Superior temporal gyrus (tissue), 1 donor: Measurements from ENCODE around the gene LRRC27.

Experiments
- DNase-seq: peaks from one replicate; pipeline ENCODE4 v3.0.0-alpha.2; 2016; ENCODE audit errors: extremely low spot score

The LRRC27 gene

DNA sequence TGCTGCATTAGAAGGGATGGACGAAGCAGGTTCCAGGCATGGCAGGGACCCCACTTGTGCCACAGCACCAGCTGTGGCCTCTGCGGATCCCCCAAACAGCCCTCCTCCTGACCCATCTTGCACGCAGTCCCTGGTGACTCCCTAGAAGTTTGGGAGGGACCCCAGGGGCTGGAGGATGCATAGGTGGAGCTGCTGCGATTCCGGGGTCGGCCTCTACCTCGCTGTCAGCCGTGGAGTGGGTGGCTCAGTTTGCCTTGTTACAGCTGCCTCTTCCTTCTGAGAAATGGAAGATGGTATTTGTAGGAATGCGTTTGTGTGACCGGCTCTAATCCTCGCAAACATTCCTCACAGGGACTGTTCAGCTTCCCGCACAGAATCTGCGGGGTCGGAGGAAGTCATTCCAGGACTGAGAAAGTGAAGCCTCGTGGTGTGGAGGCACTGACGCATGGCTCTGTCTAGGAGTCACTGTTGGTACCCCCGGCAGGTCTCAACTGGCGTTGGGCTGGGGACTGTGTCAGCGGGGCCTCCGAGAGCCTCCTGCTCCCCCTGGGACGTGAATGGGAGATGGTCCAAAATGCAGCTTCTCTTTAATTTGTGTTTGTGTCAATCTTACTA is 82.5 kb downstream of the LRRC27 start:
- DNase-seq: no peak

DNA sequence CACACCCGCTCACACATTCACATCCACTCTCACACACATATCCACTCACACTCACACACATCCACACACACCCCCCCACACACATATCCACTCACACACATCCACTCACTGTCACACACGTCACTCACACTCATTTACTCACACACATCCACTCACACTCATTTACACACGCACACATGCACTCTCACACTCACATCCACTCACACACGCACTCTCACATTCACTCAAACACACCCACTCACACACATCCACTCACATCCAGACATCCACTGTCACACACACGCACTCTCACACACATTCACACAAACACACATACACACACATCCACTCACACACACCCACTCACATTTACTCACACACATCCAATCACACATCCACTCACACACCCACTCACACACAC is 83.3 kb downstream of the LRRC27 start:
- no peak for DNase-seq

DNA sequence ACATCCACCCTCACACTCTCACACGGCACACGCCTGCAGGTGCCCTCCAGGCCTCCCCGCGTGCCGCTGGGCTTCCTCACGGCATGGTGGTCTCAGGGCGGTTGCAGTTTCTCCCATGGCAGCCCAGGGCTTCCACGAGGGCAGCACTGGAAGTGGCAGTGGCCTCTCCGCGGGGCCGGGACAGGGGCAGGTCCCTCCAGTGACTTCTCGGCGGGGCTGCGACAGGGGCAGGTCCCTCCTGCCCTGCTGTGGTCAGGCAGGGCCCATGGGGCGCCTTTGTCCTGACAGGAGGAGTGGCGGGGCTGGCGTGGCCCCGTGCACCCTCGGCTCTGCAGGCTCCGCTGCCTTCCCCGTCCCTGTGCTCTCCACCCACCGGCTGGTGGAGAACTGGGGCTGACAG is 84.0 kb downstream of the LRRC27 start:
- DNase-seq: no peak

DNA sequence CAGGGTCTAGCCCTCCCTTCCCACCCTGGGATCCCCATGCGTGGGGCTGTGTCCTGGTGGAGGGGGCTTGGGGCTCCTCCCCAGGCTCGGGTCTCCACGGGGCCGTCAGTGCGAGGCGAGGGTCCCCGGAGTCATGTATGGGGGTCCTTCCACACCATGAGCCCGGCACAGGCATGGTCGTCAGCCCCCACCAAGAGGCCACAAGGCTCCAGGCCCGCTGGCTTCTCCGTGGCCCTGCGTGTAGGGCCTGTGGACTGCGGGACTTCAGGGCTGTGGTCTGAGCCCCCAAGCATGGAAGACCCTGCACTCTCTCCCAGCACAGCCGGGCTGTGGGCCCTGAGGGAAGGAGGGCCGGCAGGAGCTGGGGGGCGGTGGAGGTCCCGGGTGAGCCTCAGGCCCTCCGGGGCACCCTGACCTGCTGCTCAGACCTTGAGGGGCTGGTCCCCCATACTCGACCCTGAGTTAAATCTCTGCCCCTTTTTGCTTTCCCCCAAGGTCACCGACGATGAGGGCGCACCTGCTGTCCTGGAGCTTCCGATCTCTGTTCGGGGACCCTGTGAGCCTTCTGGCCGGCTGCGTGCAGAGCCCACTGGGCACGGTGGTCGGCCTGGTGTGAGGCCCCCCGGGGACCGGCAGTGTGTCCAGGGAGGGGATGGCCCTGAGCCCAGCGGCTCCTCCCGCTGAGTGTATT is 84.7 kb downstream of the LRRC27 start:
- no peak for DNase-seq

DNA sequence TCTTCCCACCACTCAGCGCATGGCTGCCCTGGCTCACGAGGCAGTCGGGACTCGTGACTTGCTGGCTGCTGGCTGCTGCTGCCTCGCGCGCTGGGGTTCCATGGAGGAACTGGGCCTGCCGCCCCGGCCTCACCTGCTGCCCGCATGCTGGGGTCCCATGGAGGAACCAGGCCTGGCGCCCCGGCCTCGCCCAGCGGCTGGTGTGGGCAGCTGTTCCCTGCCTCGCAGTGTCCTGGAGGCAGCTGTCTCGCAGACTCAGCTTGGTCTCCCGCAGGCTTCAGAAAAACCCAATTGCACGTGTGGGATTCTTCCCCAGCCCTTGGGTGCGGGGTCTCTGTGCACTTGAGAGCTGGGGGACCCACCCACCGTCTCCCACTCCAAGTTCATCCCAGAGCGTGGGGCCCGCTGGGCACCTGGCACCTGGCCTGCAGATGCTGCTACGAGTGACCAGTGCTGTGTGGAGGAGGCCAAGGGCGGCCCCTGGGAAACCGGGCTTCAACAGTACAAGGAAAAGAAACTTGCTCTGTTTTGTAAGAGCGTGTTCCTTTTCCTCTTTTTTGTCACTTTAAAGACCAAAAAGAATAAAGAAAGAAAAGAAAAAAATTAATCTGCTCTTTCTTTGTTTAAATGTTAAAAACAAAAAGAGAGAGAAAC is 85.4 kb downstream of the LRRC27 start:
- DNase-seq: no peak

DNA sequence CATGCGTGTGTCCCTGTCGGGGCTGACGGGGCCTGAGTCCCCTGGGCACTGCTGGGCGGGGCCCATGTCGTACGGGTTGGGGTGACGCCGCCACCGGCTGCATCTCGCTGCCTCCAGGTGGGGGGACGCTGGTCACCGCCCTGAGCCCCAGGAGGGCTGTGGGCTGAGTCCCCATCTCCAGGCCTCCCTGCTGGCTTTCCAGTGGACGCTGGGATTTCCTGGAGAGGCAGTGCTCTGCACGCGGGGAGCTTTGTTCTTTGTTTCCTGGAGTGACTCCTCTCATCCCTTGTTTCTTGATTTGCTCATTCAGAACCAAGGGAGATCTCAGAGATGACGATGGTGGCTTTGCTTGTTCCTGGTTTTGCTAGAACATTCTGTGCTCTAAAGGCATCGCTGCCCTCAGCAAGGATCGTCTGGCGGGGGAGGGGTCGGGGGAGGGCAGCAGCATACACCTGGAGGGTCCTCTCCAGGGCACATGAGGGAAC is 86.0 kb downstream of the LRRC27 start:
- DNase-seq: no peak

DNA sequence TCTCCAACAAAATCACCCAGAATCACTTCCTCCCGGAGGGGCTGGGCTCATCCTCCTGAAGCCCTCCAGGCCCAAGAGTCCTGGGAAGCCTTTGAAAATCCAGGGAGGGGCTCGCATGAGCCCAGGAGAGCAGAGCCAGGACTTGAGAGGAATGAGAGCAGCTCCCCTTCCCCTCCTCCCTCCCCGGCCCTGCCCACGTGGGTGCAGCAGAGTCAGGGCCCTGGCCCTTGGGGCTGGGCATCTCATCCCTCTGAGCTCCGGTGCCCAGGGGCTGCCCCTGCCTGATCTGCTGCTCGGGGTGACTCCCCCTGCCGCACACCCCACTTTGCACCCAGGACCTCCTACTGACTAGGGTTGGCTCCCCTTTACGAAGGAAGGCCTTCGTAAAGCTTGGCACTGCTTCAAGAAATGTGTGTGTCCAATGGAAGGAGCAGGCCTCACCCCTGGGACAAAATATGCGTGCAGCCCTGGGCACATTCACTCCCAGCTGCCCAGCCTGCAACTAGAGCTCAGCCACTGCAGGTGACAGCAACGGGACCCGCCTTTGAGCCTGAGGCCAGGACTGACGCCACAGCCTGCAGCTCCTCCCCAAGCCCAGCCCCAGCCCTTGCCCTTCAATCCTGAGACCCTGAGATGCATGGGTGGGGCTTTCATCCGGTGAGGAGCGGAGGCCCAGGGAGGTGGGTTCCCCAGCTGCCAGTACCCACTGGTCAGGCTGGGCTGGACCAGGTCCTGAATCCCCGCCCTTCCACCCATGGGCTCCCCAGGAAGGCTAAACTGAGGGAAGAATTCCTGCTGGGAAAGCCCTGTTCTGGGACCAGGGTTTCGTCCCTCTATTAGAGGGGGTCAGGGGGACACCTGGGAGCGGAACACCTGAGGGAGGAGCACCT is 86.8 kb downstream of the LRRC27 start:
- DNase-seq: no peak

DNA sequence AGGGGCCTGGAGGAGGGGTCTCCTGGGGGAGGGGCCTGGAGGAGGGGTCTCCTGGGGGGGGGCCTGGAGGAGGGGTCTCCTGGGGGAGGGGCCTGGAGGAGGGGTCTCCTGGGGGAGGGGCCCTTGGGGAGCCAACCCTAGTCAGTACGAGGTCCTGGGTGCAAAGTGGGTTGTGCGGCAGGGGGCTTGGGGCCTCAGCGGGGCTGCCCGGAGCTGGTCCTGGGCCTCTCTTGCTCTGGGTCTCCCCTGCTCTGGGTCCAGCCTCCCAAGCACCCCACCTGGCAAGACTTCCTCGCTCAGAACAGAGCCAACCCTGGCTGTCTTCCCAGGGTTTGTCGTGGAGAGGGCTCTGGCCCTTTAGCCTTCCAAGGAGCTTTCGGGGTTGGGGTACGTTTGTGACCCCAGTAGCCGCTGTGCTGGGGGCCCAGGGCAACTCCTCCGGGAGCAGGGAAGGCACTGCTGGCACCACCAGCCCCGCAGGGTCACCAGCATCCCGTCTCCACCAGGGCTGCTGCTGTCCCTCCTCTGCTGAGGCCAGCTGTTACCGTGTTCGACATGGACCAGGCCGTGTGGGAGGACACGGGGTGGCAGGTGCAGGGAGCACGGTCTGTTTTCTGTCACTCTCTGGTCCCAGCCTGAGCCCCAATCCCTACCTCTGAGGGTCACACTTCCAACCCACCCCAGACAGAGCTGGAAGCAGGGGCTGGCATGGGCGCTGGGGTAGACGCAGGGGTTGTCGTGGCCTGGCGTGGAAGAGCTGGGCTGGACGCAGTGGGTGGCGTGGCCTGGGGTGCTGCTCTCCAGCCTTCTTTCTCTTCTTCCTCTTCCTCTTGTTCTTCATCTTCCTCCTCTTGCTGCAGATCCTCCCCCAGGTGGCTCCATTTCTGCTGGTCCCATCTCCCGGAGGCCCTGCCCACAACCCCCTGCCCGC is 87.8 kb downstream of the LRRC27 start:
- no peak for DNase-seq

DNA sequence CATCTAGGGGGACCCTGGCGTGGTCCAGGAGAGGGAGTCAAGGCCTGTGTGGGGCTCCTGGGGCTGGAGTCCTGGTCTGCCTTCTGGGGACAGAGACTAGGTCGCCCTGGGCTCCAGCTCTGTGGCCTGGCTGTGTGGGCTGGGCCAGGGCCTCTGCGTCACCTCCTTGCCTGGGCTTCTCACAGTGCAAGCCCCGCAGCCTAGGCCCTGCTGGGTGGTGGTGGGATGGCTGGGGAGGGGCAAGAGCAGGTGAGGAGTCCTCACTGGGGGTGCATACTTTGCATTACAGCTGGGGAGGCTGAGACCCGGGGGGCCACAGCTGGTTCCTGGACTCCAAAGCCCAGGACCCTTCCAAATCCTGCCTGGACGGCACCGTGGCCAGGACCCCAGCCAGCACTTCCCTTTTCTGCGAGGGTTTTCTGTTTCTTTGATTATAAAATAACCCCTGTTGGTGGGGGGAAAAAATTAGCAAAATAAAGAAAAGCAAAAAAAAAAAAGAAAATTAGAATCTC is 88.5 kb downstream of the LRRC27 start:
- no peak for DNase-seq

DNA sequence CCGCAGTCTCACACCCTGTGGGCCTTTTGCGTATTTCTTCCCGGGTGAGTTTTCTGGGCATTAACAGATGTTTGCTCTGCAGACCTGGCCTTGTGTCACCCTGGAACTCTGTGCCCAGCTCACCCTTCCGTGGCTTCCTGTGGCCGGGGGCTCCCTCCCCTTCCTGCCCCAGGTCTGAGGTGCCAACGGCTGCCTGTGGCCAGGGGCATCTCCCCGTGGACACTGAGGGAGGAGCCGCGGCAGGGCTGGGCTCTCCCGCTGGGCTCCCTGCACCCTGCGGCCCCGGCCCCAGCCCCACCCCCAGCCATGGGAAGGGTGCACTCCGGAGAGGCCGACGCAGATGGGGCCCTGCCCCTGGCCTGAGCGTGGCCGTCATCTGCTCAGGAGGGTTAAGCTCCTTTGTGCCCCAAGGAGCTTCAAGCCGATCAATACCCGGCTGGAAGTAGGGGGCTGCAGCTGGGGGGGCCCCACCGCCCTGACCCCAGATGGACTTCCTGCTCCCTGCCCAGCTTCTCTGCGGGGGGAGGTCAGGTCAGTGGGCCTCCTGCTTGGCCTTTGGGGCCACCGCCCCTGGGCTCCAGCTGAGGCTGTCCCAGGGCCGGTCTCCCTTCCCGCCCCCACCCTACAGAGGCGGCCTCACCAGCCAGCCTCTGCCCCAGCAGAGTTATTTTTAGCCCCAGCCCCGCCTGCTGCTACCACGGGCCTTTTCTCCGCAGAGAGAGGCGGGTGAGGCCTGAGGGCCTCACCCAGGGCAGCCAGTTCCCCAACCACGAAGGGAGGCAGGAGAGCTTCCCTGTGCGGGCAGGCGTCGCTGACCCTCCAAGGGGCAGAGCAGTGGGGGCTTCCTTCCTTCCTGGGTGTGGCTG is 89.2 kb downstream of the LRRC27 start:
- no peak for DNase-seq

DNA sequence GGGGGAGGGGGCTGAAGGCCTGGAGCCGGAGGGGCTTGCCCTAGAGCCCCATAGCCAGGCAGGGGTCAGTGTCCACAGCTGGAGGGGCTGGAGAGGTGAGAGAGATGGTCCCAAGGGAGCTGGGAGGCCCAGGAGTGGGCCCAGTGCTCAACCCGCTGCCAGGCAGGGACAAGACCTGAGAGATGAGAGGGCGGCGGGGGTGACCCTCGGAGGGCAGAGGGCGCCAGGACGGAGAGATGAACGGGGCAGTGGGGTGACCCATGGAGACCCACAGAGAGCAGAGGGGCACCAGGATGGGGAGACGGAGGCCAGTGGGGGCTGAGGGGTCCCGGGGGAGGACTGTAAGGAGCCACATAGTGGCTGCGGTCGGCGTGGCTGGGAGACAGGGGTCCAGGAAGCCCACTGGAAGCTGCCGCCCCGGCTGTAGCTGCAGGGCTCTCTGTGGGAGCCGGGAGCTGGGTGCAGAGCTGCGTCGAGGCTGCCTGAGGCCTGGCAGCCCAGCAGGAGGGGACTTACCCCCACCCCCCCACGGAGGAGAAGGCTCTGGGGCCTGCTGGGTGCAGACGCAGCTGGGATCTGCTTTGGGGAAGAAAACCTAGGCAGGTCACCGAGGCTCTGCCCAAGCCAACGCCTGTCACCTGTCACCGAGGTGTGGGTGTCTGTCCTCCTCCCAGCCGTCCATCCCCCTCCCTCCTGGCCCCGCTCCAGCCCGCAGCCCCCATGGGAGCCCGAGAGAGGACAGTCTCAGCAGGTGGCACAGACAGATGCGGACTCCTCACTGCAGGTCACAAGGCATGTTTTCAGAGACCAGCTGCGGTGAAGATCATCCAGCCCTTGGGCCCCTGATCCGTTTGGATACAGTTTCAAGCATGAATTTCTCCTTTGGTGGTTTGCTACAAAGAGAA is 90.1 kb downstream of the LRRC27 start:
- DNase-seq: no peak

DNA sequence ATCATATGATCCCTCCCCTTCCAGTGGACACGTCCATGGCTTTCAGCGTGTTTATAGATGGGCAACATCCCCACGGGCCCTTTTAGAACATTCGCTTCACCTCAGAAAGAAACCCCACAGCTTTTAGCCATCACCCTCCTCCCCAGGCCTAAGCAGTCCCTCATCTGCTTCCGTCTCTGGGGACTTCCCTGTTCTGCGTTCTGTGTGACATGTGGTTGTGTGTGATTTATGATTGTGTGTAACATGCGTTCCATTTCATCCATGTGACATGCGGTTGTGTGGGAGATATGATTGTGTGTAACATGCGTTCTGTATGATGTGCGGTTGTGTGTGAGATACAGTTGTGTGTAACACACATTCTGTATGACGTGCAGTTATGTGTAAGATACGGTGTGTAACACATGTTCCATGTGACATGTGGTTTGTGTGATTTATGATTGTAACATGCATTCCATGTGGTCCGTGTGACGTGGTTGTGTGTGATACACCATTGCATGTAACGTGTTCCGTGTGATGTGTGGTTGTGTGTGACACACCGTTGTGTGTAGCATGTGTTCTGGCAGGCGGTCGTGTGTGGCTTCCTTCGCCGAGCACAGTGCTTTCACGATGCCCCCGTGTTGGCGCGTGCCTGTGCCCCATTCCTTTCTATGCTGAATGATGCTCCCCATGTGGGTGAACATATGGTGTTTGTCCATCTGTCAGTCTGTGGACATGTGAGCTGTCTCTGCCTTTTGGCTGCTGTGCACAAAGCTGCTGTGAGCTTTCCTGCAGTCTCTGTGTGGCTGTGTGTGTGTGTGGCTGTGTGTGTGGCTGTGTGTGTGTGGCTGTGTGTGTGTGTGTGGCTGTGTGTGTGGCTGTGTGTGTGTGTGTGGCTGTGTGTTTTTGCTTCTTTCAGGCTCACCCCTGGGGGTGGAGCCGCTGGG is 91.2 kb downstream of the LRRC27 start:
- DNase-seq: no peak

DNA sequence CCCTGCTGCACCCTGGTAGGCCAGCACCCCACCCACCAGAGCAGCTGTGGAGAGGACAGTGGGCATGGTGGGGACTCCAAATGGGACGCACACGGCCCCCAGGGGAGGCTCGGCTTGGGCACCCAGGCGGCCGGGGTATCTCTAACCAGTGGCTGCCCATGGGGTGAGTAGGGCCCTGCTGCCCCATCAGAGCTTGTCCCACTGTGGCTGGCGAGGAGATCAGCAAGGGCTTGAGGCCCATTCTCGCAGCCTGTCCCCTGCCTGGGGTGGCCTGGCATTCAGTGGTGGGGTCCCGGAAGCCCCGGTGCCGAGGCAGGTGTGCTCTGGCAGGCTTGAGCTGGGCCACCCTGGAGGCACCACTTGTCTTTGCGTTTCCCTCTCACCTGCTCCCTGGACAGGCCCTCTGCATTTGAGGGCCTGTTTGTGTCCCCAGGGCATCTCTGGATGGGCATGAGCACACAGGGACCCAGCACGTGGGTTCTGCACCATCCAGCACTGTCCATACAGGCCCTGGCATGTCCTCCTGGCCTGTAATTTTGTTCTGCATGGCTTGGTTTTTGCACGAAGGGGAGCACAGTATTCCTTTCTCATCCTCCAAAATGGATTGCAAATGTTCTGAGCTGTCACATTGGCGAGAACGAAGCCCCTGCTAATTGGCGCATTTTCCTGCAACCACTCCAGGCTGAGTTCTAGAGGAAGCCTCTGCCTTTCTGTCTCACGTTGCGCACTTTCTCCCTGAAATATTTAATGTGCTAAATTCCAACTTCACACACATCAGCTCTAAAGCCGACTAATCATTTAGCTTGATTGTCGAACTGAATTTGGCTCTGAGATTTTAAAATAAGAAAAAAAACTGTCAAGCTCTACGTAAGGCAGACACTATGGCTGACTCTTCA is 92.2 kb downstream of the LRRC27 start:
- DNase-seq: peak; percentile 31

DNA sequence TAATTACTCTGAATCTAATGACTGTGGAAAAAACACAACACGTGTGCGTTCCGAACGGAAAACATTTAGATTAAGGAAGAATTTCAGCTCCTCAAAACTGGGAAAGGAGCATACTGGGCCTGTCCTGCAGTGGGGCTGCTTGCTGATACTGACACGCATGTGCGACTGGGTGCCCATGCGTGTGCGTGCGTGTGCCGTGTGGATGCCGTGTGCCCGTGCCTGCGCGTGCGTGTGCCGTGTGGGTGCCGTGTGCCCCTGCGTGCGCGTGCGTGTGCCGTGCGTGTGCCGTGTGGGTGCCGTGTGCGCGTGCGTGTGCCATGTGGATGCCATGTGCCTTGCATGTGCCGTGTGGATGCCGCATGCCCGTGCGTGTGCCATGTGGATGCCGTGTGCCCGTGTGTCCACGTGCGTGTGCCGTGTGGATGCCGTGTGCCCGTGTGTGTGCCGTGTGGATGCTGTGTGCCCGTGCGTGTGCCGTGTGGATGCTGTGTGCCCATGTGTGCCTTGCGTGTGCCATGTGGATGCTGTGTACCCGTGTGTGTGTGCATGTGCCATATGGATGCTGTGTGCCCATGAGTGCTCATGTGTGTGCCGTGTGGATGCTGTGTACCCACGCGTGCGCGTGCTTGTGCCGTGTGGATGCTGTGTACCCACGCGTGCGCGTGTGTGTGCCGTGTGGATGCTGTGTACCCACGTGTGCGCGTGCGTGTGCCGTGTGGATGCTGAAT is 93.2 kb downstream of the LRRC27 start:
- no peak for DNase-seq

DNA sequence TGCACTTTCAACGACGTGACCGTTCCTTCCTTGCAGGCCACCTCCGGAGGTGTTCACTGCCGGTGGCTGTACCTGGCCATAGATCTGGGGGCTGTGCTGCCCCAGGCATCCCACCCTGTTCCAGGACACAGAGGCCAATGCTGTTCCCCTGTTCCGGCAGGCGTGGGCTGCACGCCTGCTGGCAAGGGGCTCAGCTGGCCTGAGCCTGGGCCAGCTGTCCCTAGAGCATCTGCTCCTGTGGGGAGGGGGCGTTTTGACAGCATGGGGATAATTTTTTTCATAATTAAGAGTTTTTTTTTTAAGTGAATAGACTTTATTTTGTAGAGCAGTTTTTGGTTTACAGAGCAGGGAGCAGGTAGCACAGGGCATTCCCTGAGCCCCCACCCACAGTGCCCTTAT is 93.8 kb downstream of the LRRC27 start:
- no peak for DNase-seq
